A549 (cell line): ENCODE results near the gene CABP4. TPM values are rescaled to one million over a fixed set of nuclear protein-coding genes. Genes with fewer than 3 reads are reported as not detected.

ENCODE experiments used
- ATAC-seq, 2 experiments: fragments of 200-7000 bp in 1 of 2; fragments of >200 bp in 1 of 2; cut with Nextera tagmentation in 1 of 2; cut with Tn5 transposase in 1 of 2; 3 replicates each; pipeline versions ENCODE4 v1.8.0 to v1.9.1; 2018 to 2020; ENCODE audit warnings: mild to moderate bottlenecking in 1 of 2, moderate library complexity in 1 of 2
- CTCF ChIA-PET: fragments of 300-600 bp; sonication (Branson Sonifier 250); formaldehyde crosslinking; extraction: SDS; loops from one replicate; lab custom pipeline; 2021; ENCODE audit warnings: antibody characterized with exemption, inconsistent platforms; lab: Yijun Ruan, JAX
- POLR2A ChIA-PET: fragments of 350-600 bp; formaldehyde crosslinking; extraction: SDS; loops from one replicate; lab custom pipeline; 2021; ENCODE audit warnings: antibody characterized with exemption, inconsistent platforms; lab: Yijun Ruan, JAX
- DNase-seq, 2 experiments: peaks; one replicate each; pipeline versions ENCODE4 v3.0.0 to v3.0.0-alpha.2; 2011 to 2016; ENCODE audit warnings: low read depth in 1 of 2, low spot score in 1 of 2
- FAIRE-seq: peaks from 2 replicates; lab custom pipeline; 2011; peaks lifted over from hg19 to GRCh38; lab: Jason Lieb, UNC
- H3K27ac ChIP-seq, 2 experiments: fragments of >200 bp; sonication (Bioruptor Twin); formaldehyde crosslinking; 3 replicates each; pipeline ENCODE4 v1.5.1; 2016 to 2017
- H3K4me1 ChIP-seq: fragments of >200 bp; sonication (Bioruptor Twin); formaldehyde crosslinking; 3 replicates; pipeline ENCODE4 v1.6.1; 2016
- H3K4me2 ChIP-seq: fragments of >200 bp; sonication (Bioruptor Twin); formaldehyde crosslinking; 3 replicates; pipeline ENCODE4 v1.6.1; 2016
- H3K4me3 ChIP-seq: fragments of >200 bp; sonication (Bioruptor Twin); formaldehyde crosslinking; 3 replicates; pipeline ENCODE4 v1.5.1; 2016
- H3K9me3 ChIP-seq: fragments of >200 bp; sonication (Bioruptor Twin); formaldehyde crosslinking; 3 replicates; pipeline ENCODE4 v1.6.1; 2016
- ATOH8 ChIP-seq: fragments of 250-450 bp; sonication (Bioruptor Pico); IDR thresholded peaks from 2 replicates; pipeline ENCODE4 v1.5.0; 2020; ENCODE audit warnings: low read depth, mild to moderate bottlenecking, moderate library complexity
- CHD4 ChIP-seq: fragments of 200-600 bp; sonication (generic); IDR thresholded peaks from 2 replicates; pipeline ENCODE4 v1.6.1; 2016; ENCODE audit warnings: antibody characterized with exemption, mild to moderate bottlenecking, borderline replicate concordance
- ELK1 ChIP-seq: fragments of 150-350 bp; IDR thresholded peaks from 2 replicates; pipeline ENCODE4 v1.6.1; 2014; ENCODE audit warnings: low read depth, mild to moderate bottlenecking, low read length
- FOXS1 ChIP-seq: fragments of 250-450 bp; sonication (Bioruptor Pico); IDR thresholded peaks from 2 replicates; pipeline ENCODE4 v1.5.0; 2020; ENCODE audit warnings: mild to moderate bottlenecking, moderate library complexity
- GATA3 ChIP-seq: IDR thresholded peaks from 2 replicates; pipeline ENCODE4 v1.6.1; 2012; ENCODE audit warnings: borderline replicate concordance
- HEYL ChIP-seq: fragments of 250-450 bp; sonication (Bioruptor Pico); IDR thresholded peaks from 2 replicates; pipeline ENCODE4 v1.8.0; 2021; ENCODE audit warnings: mild to moderate bottlenecking, moderate library complexity
- HOXB13 ChIP-seq: fragments of 250-450 bp; sonication (Bioruptor Pico); IDR thresholded peaks from 2 replicates; pipeline ENCODE4 v1.5.0; 2020; ENCODE audit warnings: low read depth, mild to moderate bottlenecking, moderate library complexity
- JUN ChIP-seq, 2 experiments: fragments of >200 bp; sonication (Bioruptor Twin); formaldehyde crosslinking; IDR thresholded peaks; 2 replicates in 1 of 2; 3 replicates in 1 of 2; pipeline ENCODE4 v1.6.1; 2016 to 2017
- KDM1A ChIP-seq: fragments of 200-600 bp; sonication (generic); IDR thresholded peaks from 2 replicates; pipeline ENCODE4 v1.6.1; 2016; ENCODE audit warnings: low read depth, mild to moderate bottlenecking
- KDM5A ChIP-seq: fragments of 200-600 bp; sonication (generic); IDR thresholded peaks from 2 replicates; pipeline ENCODE4 v1.6.1; 2016; ENCODE audit warnings: antibody characterized with exemption, mild to moderate bottlenecking
- MAFK ChIP-seq: fragments of 450-650 bp; IDR thresholded peaks from 2 replicates; pipeline ENCODE4 v1.6.1; 2014; ENCODE audit not compliant: partially characterized antibody
- MAZ ChIP-seq: fragments of 150-350 bp; IDR thresholded peaks from 2 replicates; pipeline ENCODE4 v1.6.1; 2014; ENCODE audit warnings: antibody characterized with exemption, low read depth, low read length, borderline replicate concordance
- POLR2A ChIP-seq: IDR thresholded peaks from 2 replicates; pipeline ENCODE4 v1.6.1; 2012; ENCODE audit warnings: mild to moderate bottlenecking, low read length
- SMC3 ChIP-seq: fragments of >200 bp; sonication (Bioruptor Twin); formaldehyde crosslinking; IDR thresholded peaks from 3 replicates; pipeline ENCODE4 v1.6.1; 2018; ENCODE audit warnings: inconsistent platforms
- WGBS: methylation state at CpG from one replicate; pipeline ENCODE4 v1.1.6; 2017; ENCODE audit errors: missing lambda C conversion rate; 5-methylcytosine and 5-hydroxymethylcytosine counted together
- polyA plus RNA-seq, 4 experiments: library from polyadenylated mRNA; depleted of rRNA in 3 of 4; stranded (reverse); fragments of >200 nt; fragmentation: RNase III in 1 of 4; extraction: RNeasy Plus Mini Kit Qiagen cat#74134 plus additional on column Dnase treatment in 1 of 4; gene quantifications; 2 replicates in 3 of 4; 3 replicates in 1 of 4; pipeline ENCODE4 v1.2.3, GENCODE V29; 2011 to 2017
- TF ChIP-seq, protein P1 (sequence below): fragments of >200 bp; sonication (Bioruptor Twin); formaldehyde crosslinking; IDR thresholded peaks from 3 replicates; pipeline ENCODE4 v1.6.1; 2016
- TF ChIP-seq, protein P2 (sequence below): fragments of 450-650 bp; IDR thresholded peaks from 2 replicates; pipeline ENCODE4 v1.6.1; 2014; ENCODE audit warnings: antibody characterized with exemption
- TF ChIP-seq, protein P3 (sequence below): IDR thresholded peaks from 2 replicates; pipeline ENCODE4 v1.6.1; 2012; ENCODE audit warnings: low read depth, borderline replicate concordance

CABP4 gene
- polyA plus RNA-seq, 2 of the 4 experiments (the other 2 are of a cell fraction) = not detected

GRCh38 chr11:67466962-67467771 lies 12.0 kb downstream of the CABP4 start:
- 86% methylated on average over 11 of the region's 11 CpGs for WGBS
- TF ChIP-seq ELK1 = no peak
- TF ChIP-seq KDM1A = peak; percentile 55; the same call in 1 of the 2 replicates
- TF ChIP-seq, protein P1, sequence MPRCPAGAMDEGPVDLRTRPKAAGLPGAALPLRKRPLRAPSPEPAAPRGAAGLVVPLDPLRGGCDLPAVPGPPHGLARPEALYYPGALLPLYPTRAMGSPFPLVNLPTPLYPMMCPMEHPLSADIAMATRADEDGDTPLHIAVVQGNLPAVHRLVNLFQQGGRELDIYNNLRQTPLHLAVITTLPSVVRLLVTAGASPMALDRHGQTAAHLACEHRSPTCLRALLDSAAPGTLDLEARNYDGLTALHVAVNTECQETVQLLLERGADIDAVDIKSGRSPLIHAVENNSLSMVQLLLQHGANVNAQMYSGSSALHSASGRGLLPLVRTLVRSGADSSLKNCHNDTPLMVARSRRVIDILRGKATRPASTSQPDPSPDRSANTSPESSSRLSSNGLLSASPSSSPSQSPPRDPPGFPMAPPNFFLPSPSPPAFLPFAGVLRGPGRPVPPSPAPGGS = no peak
- 0 out of 5 replicates have a peak, but pooled peaks of 1 of the 2 experiments have one; percentile 24 for TF ChIP-seq JUN (IDR thresholded peaks at IDR 0.05)
- 0 out of 2 replicates have a peak, but pooled peaks have one; percentile 21 for TF ChIP-seq CHD4
- peak; percentile 15 for TF ChIP-seq POLR2A
- no peak for TF ChIP-seq SMC3
- FAIRE-seq (no peak), ATAC-seq (no peak), DNase-seq (no peak)
- peak overlapping the region; percentile 82; the same call in 2 of the 3 replicates for H3K4me2 ChIP-seq
- ChIA-PET CTCF (interaction anchor here (0.5 to 5.4 kb wide), 9 partner anchors 9 to 868 kb away, joined by 3 to 22 read pairs (median 10); partner anchors contain the start of gene PPP1CA), POLR2A (interaction anchor here (0.5 to 1.2 kb wide), 4 partner anchors 14 to 116 kb away, joined by 3 to 5 read pairs (median 3); partner anchors contain the start of genes AIP, GSTP1 and PPP1CA)
- no peaks in the 10 kb centered on the region for H3K9me3 ChIP-seq
- H3K27ac ChIP-seq = peak overlapping the region in 1 of 2 experiments; percentile 99; a peak in 3 of 6 replicates
- no peak overlapping the region for H3K4me3 ChIP-seq
- H3K4me1 ChIP-seq = peaks cover 38% of the 10 kb centered on the region

GRCh38 chr11:67468056-67468455 lies 12.9 kb downstream of the CABP4 start:
- H3K4me1 ChIP-seq = peaks cover 38% of the 10 kb centered on the region
- peak overlapping the region; percentile 82 for H3K4me2 ChIP-seq
- ChIA-PET CTCF (interaction anchor here (0.6 to 5.4 kb wide), 16 partner anchors 9 to 177 kb away, joined by 3 to 22 read pairs (median 6); partner anchors contain the start of genes CABP4, GPR152 and PPP1CA), POLR2A (interaction anchor here (1.1 to 1.9 kb wide), 3 partner anchors 26 to 66 kb away, joined by 3 to 14 read pairs (median 3); partner anchors contain the start of gene PPP1CA)
- H3K9me3 ChIP-seq = no peaks in the 10 kb centered on the region
- TF ChIP-seq KDM5A (no peak), CHD4 (no peak), MAZ (no peak), HOXB13 (CRISPR knock-in tag) (no peak)
- TF ChIP-seq, protein P2, sequence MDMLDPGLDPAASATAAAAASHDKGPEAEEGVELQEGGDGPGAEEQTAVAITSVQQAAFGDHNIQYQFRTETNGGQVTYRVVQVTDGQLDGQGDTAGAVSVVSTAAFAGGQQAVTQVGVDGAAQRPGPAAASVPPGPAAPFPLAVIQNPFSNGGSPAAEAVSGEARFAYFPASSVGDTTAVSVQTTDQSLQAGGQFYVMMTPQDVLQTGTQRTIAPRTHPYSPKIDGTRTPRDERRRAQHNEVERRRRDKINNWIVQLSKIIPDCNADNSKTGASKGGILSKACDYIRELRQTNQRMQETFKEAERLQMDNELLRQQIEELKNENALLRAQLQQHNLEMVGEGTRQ = no peak
- WGBS = 39% methylated on average over 5 of the region's 5 CpGs
- H3K27ac ChIP-seq = peak overlapping the region; percentile 82 to 97
- DNase-seq = no peak
- ATAC-seq = no peak
- peak overlapping the region; percentile 67 for H3K4me3 ChIP-seq
- FAIRE-seq = no peak

DNA sequence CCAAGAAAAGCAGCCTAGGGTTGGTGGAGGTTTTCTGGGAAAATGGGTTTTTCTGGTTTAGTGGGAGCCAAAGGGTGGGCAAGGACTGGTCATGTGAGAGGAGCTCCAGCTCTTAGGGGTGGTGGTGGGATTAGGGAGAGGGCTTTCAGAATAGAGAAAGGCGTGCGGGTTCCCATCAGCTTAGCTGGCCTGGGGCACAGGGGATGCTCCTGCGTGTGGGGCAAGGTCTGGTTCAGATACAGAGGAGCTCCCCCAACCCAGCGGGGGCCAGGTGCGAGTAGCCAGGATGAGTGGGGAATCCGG lies 13.3 kb downstream of the CABP4 start:
- Histone ChIP-seq H3K9me3 (no peaks in the 10 kb centered on the region), H3K27ac (peak overlapping the region; percentile 82 to 97), H3K4me2 (peak overlapping the region; percentile 82), H3K4me3 (peak overlapping the region; percentile 67), H3K4me1 (peaks cover 35% of the 10 kb centered on the region)
- ChIA-PET POLR2A (interaction anchor here (0.6 to 1.9 kb wide), 4 partner anchors 25 to 66 kb away, joined by 3 to 14 read pairs (median 4); partner anchors contain the start of genes CORO1B and PPP1CA), CTCF (interaction anchor here (0.6 to 5.4 kb wide), 17 partner anchors 8 to 395 kb away, joined by 3 to 22 read pairs (median 6); partner anchors contain the start of genes CABP4, GPR152 and PPP1CA)
- ATAC-seq = peak; percentile 3 to 6; a peak in 5 of 6 replicates
- FAIRE-seq = no peak
- no peak for DNase-seq
- WGBS = 21% methylated on average over 6 of the region's 6 CpGs
- TF ChIP-seq MAFK (no peak), ATOH8 (no peak), FOXS1 (no peak), HEYL (CRISPR knock-in tag) (no peak), GATA3 (no peak)
- TF ChIP-seq, protein P3, sequence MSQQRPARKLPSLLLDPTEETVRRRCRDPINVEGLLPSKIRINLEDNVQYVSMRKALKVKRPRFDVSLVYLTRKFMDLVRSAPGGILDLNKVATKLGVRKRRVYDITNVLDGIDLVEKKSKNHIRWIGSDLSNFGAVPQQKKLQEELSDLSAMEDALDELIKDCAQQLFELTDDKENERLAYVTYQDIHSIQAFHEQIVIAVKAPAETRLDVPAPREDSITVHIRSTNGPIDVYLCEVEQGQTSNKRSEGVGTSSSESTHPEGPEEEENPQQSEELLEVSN = no peak
